Measurements from ENCODE around the gene PLCXD1.

GRCh38 chrX:331825-332495 lies 50.8 kb downstream of the PLCXD1 start:
- TF ChIP-seq POLR2A (IDR thresholded peaks at IDR 0.05) (no peak), CTCF (IDR thresholded peaks at IDR 0.05) (no peak), POLR2AphosphoS5 (IDR thresholded peaks at IDR 0.05) (no peak)
